A673 (cell line): Measurements from ENCODE around the gene SORCS1. TPM values are rescaled to one million over a fixed set of nuclear protein-coding genes. Genes with fewer than 3 reads are reported as not detected.

Source experiments
- BruUV-seq: library from RNA; stranded (reverse); fragments of 400-500 nt; replicated peaks from 2 replicates; lab custom pipeline; 2021; lab: Mats Ljungman, UMichigan
- CTCF ChIA-PET: fragments of 300-600 bp; sonication (Branson Sonifier 250); formaldehyde crosslinking; loops from one replicate; lab custom pipeline; 2022; ENCODE audit warnings: antibody characterized with exemption; lab: Charles Lee
- POLR2A ChIA-PET: fragments of 300-600 bp; sonication (Branson Sonifier 250); formaldehyde crosslinking; loops from one replicate; lab custom pipeline; 2022; ENCODE audit warnings: antibody characterized with exemption; ENCODE audit not compliant: low non-redundant PET; lab: Charles Lee
- DNase-seq: peaks from one replicate; pipeline ENCODE4 v3.0.0-alpha.2; 2015; ENCODE audit warnings: low spot score
- H3K27ac ChIP-seq: fragments of 200-600 bp; sonication (generic); 2 replicates; pipeline ENCODE4 v1.5.1; 2016; ENCODE audit warnings: mixed run types, low read depth, mild to moderate bottlenecking, mixed read lengths, antibody characterized with exemption, low read length; ENCODE audit not compliant: poor library complexity, severe bottlenecking
- H3K27me3 ChIP-seq: fragments of 200-600 bp; sonication (generic); replicated peaks from 2 replicates; pipeline ENCODE4 v1.6.1; 2017; ENCODE audit warnings: mixed run types, low read depth, mild to moderate bottlenecking, mixed read lengths, antibody characterized with exemption, low read length; ENCODE audit not compliant: insufficient read depth, poor library complexity
- H3K36me3 ChIP-seq: fragments of 200-600 bp; sonication (generic); 2 replicates; pipeline ENCODE4 v1.6.1; 2016; ENCODE audit warnings: mixed run types, mild to moderate bottlenecking, mixed read lengths, antibody characterized with exemption, low read length; ENCODE audit not compliant: insufficient read depth, poor library complexity, severe bottlenecking
- H3K4me1 ChIP-seq: fragments of 200-600 bp; sonication (generic); 2 replicates; pipeline ENCODE4 v1.6.1; 2017; ENCODE audit warnings: mixed run types, mild to moderate bottlenecking, mixed read lengths, antibody characterized with exemption, low read length; ENCODE audit not compliant: insufficient read depth, poor library complexity, severe bottlenecking
- H3K4me3 ChIP-seq: fragments of 200-600 bp; sonication (generic); 2 replicates; pipeline ENCODE4 v1.5.1; 2016; ENCODE audit warnings: low read depth, mixed run types, mild to moderate bottlenecking, mixed read lengths, low read length; ENCODE audit not compliant: poor library complexity, severe bottlenecking
- H3K9me3 ChIP-seq: fragments of 200-600 bp; sonication (generic); 2 replicates; pipeline ENCODE4 v1.6.1; 2016; ENCODE audit warnings: mixed run types, low read depth, mild to moderate bottlenecking, mixed read lengths, antibody characterized with exemption, low read length; ENCODE audit not compliant: poor library complexity, severe bottlenecking
- EZH2 ChIP-seq: fragments of 200-600 bp; sonication (generic); IDR thresholded peaks from 2 replicates; pipeline ENCODE4 v1.6.1; 2017; ENCODE audit warnings: borderline replicate concordance, low read depth, mild to moderate bottlenecking, mixed read lengths, antibody characterized with exemption, low read length; ENCODE audit not compliant: poor library complexity, severe bottlenecking
- intact Hi-C: fragments of 100-400 bp; cut with micrococcal nuclease; formaldehyde crosslinking; loops from one replicate; pipeline ENCODE4 v1.10.0; 2022; ENCODE audit not compliant: unreplicated experiment
- total RNA-seq: library from RNA; stranded (reverse); gene quantifications from 2 replicates; pipeline ENCODE4 v1.2.3, GENCODE V29; 2021
- TF ChIP-seq, protein P1 (sequence below): fragments of 300-800, 200-600 bp; sonication (generic); conservative IDR thresholded peaks from 2 replicates; pipeline ENCODE4 v1.5.1; 2017; ENCODE audit warnings: low read depth, mild to moderate bottlenecking, antibody characterized with exemption, low read length, moderate library complexity, mixed read lengths

SORCS1 gene
- total RNA-seq, 1 experiment from 2014 or later = 0.34 TPM

DNA sequence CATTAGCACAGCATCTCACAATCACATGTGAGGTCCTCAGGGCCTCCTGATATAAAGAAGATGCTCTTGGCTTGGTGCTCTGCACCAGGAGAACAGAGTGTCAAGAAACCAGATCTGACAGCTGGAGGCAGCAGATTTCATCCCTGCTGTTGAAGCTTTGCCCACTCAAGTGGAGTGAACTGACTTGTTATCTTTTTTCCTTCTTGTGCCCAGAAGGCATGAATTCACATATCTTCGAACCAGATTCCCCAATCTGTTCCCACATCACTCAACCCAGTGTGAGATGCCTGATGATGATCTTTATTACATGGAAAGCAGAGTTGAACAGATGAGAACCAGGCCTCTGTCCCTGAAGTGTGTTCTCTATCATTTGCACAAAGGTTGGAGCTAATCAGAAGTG, 521.0 kb downstream of the SORCS1 start:
- no peak overlapping the region for H3K27ac ChIP-seq
- no TSS peak for BruUV-seq

DNA sequence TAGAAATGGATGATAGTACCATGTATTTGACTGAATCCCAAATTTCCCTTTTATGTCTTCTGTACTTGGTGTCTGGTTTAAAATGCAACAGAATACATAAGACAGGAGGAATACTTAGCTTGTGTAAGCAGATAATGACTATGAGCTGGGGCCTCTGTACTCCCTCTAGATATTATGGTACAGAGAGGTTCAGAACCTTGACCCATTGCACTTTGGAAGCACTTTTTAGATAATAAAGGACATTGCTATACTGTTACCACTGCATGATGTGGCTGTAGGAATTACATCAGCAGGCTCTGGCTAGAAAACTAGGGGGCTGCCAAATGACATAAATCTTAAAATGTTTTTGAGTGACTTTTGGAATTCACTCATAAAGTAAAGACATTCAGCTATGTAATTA, 526.6 kb downstream of the SORCS1 start:
- Histone ChIP-seq H3K4me3 (no peak overlapping the region), H3K9me3 (no peaks in the 10 kb centered on the region), H3K4me1 (no peaks in the 10 kb centered on the region), H3K36me3 (no peaks in the 10 kb centered on the region), H3K27ac (no peak overlapping the region), H3K27me3 (no peaks in the 10 kb centered on the region)
- BruUV-seq = no TSS peak
- TF ChIP-seq EZH2 = no peak
- TF ChIP-seq, protein P1, sequence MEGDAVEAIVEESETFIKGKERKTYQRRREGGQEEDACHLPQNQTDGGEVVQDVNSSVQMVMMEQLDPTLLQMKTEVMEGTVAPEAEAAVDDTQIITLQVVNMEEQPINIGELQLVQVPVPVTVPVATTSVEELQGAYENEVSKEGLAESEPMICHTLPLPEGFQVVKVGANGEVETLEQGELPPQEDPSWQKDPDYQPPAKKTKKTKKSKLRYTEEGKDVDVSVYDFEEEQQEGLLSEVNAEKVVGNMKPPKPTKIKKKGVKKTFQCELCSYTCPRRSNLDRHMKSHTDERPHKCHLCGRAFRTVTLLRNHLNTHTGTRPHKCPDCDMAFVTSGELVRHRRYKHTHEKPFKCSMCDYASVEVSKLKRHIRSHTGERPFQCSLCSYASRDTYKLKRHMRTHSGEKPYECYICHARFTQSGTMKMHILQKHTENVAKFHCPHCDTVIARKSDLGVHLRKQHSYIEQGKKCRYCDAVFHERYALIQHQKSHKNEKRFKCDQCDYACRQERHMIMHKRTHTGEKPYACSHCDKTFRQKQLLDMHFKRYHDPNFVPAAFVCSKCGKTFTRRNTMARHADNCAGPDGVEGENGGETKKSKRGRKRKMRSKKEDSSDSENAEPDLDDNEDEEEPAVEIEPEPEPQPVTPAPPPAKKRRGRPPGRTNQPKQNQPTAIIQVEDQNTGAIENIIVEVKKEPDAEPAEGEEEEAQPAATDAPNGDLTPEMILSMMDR = no peak
- ChIA-PET CTCF (no interaction called here), POLR2A (no interaction called here)
- intact Hi-C loops = no loop called here
- DNase-seq = no peak

More for the DNA sequence above, 521.0 kb downstream of the SORCS1 start:
- Histone ChIP-seq H3K36me3 (no peaks in the 10 kb centered on the region), H3K9me3 (no peaks in the 10 kb centered on the region), H3K4me3 (no peak overlapping the region), H3K27me3 (no peaks in the 10 kb centered on the region), H3K4me1 (no peaks in the 10 kb centered on the region)
- no peak for DNase-seq
- ChIA-PET POLR2A (no interaction called here), CTCF (no interaction called here)
- TF ChIP-seq, protein P1 = no peak
- TF ChIP-seq EZH2 = no peak
- intact Hi-C loops = no loop called here

DNA sequence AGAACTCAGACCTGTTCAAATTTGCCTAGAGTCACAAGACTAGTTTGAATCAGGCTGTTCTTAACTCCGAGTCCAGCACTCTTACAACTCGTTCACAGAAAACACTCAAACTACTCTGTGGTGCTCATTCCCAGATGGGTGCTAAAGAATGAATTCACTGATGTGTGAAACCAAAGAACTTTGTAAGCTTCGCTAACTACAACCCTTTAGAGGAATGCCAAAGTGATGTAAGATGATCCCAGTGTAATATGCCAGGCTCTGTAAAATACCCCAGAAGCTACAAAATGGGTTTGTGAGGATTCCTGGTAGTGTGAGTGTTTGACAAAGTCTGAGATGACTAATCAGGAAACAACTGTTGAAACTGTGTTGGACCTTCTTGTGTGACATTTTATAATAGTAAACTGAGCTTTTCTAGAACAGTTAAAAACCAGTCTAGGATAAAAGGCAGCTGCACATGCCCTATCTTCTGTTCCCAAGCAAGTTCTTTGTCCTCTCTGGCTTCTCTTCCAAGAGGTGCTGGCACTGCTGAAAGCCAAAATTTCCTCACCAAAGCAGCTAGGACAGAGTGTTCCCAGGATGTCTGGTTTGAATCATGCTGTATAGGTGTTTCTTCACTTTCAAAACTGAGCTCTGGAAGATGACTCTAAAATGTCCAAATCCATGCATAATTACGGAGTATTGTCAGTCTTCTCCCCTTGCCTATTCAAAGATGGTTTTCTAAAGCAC, 527.6 kb downstream of the SORCS1 start:
- no peaks in the 10 kb centered on the region for H3K27me3 ChIP-seq
- peak; percentile 9 for DNase-seq
- no peaks in the 10 kb centered on the region for H3K4me1 ChIP-seq
- POLR2A ChIA-PET = no interaction called here
- TF ChIP-seq EZH2 = no peak
- TF ChIP-seq, protein P1 = no peak
- no TSS peak for BruUV-seq
- intact Hi-C loops = no loop called here
- H3K27ac ChIP-seq = no peak overlapping the region
- H3K4me3 ChIP-seq = no peak overlapping the region
- CTCF ChIA-PET = no interaction called here
- H3K36me3 ChIP-seq = no peaks in the 10 kb centered on the region
- H3K9me3 ChIP-seq = no peaks in the 10 kb centered on the region
